NCI-H1417 treated with DMSO at 0.1 percent for 48 hours (cell line): ENCODE results near the gene FBXO39.
"Not testable (repeated sequence)": the region's sequence is repeated elsewhere in the genome, so short reads cannot be mapped to it uniquely, and the experiment has no call there.

Experiments used
- DNase-seq: peaks from one replicate; lab custom pipeline; 2025; lab: John Stamatoyannopoulos, UW

FBXO39 gene

DNA sequence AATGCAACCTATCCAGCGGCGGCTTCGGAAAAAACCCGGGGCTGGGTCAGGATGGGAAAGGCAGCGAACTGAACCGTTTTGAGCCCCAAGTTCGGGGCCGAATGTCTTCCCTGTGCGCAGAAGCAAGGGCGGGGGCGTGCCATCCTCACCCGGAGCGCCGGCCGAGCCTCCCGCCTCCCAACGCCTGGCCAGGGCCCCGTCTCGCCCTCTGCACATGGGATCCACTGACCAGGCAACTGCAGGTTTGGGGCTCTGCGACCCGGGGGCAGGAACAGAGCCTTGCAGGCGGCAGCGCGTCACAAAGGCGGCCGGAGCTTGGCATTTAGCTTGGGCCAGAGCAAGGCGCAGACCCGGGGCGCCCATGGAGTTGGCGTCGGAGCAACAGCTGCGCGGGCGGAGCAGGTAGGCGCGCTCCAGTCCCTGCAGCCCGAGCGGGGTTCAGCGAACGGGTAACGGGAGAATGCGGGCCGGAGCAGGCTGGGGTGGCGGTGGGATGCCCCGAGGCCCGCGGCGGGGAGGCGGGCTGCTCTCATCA, at the start of gene FBXO39:
FBXO39 (plus strand) TSS at position 345 of the 535 bp plus-strand sequence. CDS start 3,654 bp downstream, outside the sequence.
- DNase-seq: no peak

DNA sequence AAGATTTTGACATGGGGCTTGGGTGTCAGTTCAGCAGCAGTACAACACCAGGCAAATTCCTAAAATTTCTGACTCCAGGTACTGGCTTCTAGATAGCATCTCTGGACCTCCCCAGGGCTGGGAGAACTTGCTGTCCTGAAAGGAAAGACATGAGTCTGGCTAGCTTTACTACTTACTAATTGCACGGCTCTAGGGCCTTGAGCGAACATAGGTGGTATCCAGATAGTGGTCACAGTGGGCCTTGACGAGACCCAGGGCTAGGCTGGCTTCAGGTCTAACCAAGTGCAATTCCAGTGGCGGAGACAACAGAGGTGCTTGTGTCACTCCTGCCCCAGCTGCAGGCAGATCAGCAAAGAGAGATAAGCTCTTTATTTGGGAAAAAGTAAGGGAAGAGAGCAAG, 46.5 kb upstream of the FBXO39 start:
- no peak for DNase-seq

DNA sequence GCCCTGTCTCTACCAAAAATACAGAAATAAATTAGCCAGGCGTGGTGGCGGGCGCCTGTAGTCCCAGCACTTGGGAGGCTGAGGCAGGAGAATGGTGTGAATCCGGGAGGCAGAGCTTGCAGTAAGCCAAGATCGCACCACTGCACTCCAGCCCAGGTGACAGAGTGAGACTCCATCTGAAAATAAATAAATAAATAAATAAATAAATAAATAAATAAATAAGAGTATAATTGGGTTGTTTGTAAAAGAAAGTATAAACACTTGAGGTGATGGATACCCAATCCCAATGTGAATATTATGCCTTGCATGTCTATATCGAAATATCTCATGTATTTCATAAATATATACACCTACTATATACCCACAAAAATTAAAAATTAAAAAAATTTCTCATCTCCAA, 29.4 kb upstream of the FBXO39 start:
- not testable (repeated sequence) for DNase-seq

DNA sequence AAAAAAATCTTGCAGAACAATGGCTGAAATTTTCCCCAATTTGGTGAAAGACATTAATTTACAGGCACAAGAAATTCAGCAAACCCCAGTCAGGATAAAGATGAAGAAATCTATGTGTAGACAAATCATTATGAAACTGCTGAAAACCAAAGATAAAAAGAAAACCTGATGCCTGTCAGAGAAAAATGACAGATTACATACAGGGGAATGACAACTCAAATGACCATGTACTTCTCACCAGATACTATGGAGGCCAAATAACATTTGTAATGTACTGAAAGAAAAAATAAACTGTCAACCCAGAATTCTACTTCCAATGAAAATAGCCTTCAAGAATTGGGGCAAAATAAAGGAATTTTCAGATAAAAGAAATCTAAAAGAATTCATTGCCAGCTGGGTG, 27.4 kb upstream of the FBXO39 start:
- DNase-seq: no peak

DNA sequence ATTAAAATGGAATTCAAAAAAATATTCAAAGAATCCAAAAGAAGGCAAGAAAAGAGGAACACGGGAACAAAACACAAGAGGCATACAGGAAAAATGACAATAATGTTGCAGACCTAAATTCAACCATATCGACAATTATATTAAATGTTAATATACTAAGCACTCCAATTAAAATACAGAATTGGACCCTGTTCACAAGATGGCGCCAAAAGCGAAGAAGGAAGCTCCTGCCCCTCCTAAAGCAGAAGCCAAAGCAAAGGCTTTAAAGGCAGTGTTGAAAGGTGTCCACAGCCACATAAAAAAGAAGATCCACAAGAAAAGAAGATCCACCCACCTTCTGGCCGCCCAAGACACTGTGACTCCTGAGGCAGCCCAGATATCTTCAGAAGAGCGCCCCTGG, 26.5 kb upstream of the FBXO39 start:
- DNase-seq: no peak

DNA sequence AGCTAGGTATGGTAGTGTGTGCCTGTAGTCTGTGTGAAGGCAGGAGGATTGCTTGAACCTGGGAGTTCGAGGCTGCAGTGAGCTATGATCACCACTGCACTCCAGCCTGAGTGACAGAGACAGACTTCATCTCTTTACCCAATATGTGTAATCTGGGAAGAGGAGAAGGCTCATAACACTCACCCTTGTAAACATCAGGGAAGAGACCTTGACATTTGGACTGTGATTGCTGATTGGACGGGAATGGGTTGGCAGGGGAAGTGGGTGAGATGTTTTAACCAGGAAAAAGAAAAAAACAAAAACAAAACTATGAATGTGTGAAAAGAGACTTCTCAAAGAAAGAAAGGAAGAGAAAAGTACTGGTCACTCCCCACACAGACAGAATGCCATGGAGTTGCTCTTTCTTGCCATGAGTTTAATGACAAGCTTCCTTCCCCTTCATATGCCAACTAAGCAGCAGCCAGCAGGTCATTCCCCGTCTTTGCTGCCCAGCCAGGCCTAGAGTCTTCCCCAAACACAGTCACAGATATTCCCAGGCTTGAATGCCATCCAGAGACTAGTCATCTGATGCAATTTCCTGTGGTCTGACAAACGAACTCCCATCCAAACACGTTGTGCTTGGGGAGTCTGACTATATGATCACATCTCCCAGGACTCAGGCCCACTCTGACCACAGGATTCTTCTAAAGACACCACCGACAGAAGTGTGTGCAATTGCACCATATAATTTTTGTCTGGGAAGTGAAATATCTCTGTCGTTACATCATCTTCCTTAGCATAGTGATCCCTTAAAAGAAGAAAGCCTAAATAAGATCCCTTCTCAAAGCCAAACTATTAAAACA, 23.7 kb upstream of the FBXO39 start:
- DNase-seq: no peak

DNA sequence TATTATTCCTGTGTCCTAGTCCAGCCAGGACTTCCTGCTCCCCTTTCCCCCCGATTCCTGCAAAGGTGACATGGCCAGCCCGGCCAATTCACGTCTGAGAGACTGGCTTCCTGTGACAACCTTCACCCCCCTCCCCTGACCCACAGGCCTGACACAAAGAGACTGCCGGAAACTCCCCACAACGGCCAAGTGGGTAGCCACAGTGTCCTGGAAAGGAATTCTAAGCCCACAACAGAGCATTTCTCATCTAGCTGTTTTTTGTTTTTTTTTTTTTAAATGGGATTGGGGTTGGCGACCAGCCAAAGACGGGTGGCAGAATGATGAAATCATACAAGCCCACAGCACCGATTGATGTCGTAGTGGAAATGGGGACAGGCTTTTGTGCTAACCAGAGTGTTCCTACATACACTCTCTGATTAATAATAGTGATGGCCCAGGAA, 23.0 kb upstream of the FBXO39 start:
- no peak for DNase-seq

DNA sequence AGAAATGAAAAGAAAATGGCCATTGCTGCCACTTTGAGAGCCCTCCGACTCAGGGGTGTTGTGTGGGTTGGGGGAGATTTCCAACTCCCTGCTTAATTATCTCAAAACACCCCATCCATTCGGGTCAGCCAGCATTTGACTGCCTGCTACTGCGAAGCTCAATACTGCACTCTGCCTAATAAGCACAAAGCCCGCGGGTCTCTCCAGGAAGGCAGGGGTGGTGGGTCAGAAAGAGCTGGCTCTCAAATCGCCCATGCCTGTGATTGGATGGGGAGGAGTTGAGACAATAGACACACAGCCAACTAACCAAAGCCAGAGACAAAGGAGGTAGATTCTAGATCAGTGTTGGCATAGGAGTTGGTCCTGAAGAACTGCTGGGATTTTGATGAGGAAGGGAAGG, 22.5 kb upstream of the FBXO39 start:
- DNase-seq: no peak

DNA sequence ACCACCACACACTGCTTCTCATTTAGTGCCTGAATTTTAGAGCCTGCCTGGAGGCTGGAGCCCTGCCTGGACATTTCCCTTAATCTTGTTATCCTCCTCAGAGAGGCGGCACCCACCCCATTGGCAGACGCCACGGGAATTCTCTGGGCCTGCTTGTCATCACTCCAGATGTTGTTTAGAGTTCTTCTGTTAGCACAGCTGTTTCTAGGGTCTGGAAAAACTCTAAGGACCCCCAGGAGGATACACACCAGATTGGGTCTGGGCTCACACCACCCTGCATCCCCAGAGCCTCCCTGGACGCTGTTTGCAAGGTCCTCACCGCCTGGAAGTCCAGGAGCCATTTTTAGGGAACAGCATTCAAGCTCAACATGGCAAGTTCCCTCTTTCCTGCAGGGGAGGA, 20.7 kb upstream of the FBXO39 start:
- no peak for DNase-seq

DNA sequence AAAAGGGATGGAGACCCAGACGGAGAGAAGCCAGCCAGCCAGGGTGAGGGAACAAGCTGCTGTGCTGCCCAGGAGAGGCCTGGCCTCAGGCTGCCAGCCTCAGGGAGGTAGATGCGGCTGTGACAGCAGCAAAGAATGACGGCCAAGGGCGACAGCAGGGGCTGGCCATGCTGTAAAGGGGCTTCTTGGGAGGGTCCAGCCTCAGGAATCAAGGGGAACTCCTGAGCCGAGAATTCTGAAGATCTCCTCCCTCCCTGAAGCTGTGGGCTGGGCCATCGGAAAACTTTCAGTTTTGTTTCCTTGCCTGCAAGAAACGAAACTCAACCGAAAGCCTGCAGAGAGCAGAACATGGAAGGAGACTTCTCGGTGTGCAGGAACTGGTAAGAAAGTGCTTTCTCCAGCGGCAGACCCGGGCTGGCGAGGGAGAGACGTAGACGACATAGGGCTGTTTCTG, 20.3 kb upstream of the FBXO39 start, which contains the start of gene XAF1:
XAF1 (plus strand) TSS at position 316 of the 454 bp plus-strand sequence; CDS start at position 349, 33 bp downstream.
- no peak for DNase-seq

DNA sequence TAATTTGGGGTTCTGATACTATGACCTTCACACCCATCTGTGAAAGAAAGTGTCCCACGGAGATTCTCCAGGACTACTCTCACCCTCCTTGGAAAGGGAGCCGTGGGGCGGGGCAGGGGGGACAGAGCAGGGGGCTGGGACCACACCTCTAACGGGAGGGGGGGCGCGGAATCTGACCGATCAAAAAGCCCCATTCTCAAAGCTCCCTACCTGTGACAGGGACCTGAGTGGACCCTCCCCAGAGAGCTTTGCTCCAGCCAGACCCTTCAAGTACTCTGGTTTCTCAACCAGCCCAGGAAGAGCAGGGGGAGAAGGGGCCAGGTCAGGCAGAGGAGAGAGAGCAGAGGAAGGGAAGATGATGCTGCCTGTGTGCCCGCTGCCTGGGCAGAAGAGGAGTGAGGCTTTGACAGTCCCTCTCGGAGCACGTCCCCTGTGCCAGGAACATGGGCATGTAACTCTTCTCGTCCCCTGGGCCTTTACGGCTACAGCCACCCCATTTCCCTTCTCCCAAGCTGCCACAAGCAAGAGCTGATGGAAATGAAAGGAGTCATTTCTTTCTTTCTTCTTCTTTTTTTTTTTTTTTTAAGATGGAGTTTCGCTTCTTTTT, 19.5 kb upstream of the FBXO39 start:
- DNase-seq: no peak

DNA sequence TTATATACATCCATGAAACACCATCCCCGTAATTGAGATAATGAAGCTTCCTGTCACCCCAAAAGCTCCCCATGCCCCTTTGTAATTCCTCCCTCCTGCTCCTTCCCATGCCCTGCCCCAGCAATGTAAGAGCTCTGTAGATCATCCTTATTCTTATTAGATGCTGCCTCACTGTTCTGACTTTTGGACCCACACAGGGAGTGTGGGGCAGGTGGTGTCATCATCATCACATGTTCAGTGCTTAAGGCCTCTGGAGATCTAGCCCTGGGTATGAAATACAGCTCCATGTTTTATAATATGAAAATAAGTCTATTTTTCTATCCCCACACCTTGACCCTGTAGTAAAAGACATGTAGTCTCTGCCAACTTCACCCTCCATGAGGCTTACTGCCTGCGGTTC, 18.3 kb upstream of the FBXO39 start:
- DNase-seq: no peak

DNA sequence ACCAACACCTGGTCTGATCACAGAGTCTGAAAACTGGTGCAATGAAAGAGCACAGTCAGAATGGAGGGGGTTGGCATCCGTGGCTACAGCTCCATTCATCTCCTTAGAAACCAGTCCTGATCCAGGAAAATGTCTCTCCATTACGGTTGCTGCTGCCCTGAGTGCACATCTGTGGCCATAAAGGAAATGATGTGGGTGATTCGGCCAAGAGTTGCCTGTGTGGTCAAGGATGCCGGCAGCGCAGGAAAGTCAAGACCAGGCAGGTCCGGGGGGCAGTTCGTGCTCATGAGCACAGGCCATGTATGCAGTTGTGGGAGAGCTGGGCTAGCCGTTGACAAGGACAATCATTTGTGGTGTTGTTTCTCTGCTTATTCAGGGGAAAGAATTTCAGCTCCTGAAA, 14.2 kb upstream of the FBXO39 start:
- no peak for DNase-seq

DNA sequence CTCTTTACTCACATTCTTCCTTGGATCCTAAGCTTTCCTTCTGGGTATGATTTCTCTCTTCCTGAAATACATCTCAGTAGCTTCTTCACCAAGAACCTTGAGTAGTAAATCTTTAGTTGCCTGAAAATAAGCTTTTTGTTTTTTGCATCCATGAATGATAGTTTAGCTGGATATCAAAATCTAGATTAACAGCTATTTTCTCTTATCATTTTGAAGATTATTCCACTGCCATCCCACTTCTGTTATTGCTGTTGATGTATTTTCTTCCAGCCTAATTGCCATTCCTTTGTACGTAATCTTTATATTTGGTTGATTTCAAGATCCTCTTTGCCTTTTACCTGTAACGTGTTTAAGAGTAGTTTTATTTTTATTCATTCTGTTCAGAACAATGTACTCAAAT, 7.6 kb upstream of the FBXO39 start:
- DNase-seq: no peak

DNA sequence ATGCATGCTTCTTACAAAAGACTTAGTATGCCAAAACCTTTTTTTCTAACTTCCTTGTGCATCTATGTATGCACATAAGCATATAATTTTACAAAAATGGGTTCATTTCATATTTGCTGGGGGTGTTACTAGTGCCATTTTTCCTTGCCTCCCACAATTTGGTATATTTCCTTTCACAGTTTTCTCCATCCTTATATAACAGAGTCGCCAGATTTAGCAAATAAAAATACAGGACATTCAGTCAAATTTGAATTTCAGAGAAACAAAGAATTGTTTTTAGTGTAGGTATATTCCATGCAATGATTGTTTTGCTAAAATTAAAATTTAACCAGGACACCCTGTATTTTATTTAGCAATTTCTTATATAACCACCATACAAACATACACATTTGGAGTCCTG, 4.0 kb upstream of the FBXO39 start:
- no peak for DNase-seq

DNA sequence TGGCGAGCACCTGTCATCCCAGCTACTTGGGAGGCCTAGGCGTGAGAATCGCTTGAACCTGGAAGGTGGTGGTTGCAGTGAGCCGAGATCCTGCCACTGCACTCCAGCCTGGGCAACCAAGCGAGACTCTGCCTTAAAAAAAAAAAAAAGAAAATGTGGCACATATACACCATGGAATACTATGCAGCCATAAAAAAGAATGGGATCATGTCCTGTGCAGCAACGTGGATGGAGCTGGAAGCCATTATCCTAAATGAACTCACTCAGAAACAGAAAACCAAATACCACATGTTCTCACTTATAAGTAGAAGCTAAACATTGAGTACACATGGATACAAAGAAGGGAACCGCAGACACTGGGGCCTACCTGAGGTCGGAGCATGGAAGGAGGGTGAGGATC, 1.1 kb upstream of the FBXO39 start:
- DNase-seq: not testable (repeated sequence)

DNA sequence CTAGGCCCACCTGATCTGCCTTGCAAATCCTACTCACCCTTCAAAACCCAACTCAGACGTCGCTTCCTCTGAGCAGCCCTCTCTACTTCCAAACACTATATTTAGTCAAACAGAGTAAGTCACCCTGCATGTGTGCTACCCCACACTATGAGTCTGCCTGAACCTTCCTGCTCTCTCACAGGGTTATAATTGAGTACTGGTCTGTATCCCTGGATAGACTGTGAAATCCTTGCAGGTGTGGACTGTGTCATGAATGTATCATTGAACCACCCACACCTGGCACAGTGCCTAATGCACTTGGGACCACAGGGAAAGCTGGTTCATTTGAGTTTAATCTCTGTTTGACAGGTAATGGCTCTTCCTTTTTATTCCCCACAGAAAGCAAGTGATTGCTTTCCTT, 3.4 kb downstream of the FBXO39 start:
- DNase-seq: no peak

DNA sequence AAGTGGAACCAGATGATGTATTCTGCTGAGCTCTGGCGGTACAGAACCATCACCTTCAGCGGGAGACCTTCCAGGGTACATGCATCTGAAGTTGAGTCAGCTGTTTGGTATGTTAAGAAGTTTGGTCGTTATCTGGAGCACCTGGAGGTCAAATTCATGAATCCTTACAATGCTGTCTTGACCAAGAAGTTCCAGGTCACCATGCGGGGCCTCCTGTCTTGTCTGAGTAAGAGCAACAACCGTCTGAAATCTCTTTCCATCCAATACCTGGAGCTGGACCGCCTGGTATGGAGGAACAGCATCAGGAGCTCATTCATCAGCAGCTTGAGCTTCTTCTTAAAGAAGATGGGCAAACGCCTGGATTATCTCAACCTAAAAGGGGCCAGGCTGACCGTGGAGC, 4.0 kb downstream of the FBXO39 start:
- DNase-seq: no peak

DNA sequence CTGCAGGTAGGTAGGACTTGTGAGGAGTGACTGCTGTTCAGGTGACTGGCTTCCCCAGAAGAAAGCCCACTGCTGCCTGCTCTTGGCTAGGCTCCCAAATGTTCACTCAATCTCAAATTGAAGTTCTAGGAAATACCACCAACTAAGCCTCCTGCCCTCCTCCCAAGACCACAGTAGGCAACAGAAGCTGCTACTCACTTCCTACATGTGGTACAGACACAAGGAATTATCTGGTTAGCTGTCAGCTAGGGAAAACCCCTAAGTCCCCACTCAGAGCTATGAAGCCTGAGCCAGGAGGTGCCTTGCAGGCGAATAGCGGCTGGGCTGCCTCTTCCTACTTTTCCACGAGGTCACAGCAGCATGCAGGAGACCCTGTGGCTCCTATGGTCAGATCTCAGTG, 4.9 kb downstream of the FBXO39 start:
- no peak for DNase-seq

DNA sequence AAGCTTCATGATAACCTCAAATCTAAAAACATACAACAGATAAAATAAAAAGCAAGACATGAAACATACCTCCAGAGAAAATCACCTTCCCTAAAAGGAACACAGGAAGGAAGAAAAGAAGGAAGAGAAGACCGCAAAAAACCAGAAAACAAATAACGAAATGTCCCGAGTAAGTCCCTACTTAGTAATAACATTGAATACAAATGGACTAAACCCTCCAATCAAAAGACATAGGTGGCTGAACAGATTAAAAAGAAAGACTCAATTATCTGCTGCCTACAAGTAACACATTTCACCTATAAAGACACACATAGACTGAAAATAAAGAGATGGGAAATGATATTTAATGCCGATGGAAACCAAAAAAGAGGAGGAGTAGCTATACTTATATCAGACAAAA, 6.2 kb downstream of the FBXO39 start:
- no peak for DNase-seq

DNA sequence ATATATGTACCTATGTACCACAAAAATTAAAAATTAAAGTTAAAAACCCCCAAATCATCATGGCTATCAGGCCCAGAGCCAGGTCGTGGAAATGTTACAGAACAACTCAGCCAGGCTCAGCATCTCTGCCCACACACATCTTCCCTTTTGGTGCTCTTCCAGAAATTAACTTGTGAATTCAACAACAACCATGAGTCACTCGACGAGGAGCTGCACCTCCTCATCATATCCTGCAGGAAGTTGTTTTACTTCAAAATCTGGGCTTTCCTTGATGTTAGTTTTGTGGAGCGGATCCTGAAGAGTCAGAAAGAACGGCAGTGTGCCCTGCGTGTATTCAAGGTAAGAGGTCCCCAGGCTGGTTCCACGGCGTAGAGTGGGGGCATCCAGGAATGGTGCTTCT, 10.6 kb downstream of the FBXO39 start:
- DNase-seq: no peak

DNA sequence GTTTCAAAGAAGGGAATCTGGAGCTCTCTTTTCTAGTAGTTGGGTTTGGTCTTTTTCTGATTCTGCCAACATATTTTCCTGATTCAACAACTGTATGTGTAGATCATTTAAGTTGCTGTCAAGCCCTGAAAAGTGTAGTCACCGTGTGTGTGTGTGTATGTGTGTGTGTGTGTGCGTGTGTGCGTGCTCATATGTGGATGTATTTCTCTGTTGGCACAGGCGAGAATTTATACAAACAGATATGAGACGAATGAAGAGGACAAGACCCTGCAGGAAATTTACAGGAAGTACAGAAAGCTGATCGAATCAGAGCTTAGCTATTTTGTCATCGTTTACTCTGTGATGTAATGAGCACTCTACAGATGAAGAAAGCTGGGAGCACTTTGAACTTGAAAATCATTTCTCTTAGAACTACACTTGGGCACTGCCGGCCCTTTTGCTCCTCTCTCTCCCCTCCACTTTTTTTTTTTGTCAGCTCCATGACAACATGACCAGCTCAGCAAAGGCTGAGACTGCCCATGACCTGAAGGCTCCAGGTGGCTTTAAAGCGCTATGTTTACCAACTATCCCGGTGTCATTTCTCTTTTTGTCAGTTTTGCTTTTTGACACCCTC, 11.2 kb downstream of the FBXO39 start:
- no peak for DNase-seq

DNA sequence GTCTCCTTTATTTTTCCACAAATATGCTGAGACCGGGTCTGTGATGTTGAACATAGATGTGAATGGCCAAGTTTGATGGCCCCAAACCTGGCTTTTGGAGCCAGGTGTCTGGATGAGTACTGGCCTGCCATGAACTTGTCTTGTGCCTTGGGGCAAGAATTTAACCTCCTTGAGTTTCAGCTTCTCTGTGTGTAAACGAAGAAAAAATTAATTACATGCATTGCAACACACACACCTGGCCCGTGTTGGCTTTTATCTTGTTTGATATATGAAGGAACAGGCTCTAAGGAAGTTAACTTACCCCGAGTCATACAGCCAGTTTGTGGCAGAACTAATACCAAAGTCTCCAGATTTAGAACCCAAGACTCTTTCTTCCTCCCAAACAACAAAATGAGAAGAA, 13.1 kb downstream of the FBXO39 start:
- no peak for DNase-seq
